T-helper 17 cell (primary cell): ENCODE measurements around the gene PALLD. TPM values are rescaled to one million over a fixed set of nuclear protein-coding genes. Genes with fewer than 3 reads are reported as not detected.

ENCODE experiments used
- ATAC-seq: fragments of 150-1000 bp; cut with Tn5 transposase; 2 replicates; pipeline ENCODE4 v1.10.0; 2021; ENCODE audit warnings: mild to moderate bottlenecking, moderate library complexity
- DNase-seq, 3 donors: peaks; one replicate each; pipeline versions ENCODE4 v3.0.0 to v3.0.0-alpha.2; 2020 to 2021
- H3K9me3 ChIP-seq: one replicate; pipeline ENCODE4 v1.7.0; 2013; ENCODE audit warnings: low read length, mild to moderate bottlenecking; ENCODE audit not compliant: control insufficient read depth, poor library complexity, severe bottlenecking
- H3K27ac Mint-ChIP-seq: one replicate; pipeline ENCODE4 v1.8.0; 2022; ENCODE audit warnings: mild to moderate bottlenecking, moderate library complexity, mixed read lengths
- H3K27me3 Mint-ChIP-seq: one replicate; pipeline ENCODE4 v1.8.0; 2022; ENCODE audit warnings: mixed read lengths
- H3K36me3 Mint-ChIP-seq: one replicate; pipeline ENCODE4 v1.8.0; 2022; ENCODE audit warnings: low read depth, mixed read lengths
- H3K4me1 Mint-ChIP-seq: one replicate; pipeline ENCODE4 v1.8.0; 2022; ENCODE audit warnings: mild to moderate bottlenecking, mixed read lengths
- H3K4me3 Mint-ChIP-seq: one replicate; pipeline ENCODE4 v1.8.0; 2022; ENCODE audit warnings: mild to moderate bottlenecking, moderate library complexity, mixed read lengths
- total RNA-seq, 4 donors: library from RNA in 2 of 4; stranded (reverse) in 2 of 4; gene quantifications; one replicate each; pipeline ENCODE4 v1.2.3 and lab custom pipeline; 2022 to 2026

The PALLD gene
- total RNA-seq, 2 donors from 2014 or later, result 0.26 to 0.67 TPM

DNA sequence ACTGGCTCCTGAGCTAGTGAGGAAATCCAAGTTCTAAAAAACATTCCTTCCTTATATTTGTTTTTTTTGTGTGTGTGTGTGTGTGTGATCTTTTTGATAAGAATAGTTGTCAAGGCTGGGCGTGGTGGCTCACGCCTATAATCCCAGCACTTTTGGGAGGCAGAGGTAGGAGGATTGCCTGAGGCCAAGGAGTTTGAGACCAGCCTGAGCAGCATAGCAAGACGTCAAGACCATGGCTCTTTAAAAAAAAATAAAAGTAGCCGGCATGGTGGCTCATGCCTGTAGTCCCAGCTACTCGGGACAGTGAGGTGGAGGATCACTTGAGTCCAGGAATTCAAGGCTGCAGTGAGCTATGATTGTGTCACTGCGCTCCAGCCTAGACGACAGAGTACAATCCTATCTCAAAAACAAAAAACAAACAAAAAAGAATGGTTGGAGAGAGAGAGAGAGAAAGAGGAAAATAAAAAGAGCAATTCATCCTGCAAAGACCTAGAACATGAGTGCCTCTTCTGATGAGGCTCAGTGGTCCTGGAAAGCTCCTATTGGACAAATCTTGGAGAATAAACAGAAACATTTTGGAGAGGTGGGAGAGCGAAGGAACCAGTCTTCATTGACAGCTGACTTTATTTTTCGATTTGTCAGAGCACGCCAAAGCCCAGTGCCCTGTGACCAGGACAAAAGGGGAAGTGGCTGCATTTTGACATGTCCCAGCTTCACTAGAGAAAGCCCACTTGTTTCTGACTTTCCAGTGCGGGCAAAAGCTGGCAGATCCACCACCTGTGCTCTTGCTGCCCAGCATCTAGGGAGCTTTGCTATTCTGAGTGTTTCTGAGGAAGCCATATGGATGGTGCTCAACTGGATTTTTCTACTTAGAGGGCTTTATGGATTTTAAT, 244.7 kb downstream of the PALLD start:
- no peak for ATAC-seq
- DNase-seq, result no peak
- no peaks in the 10 kb centered on the region for H3K4me1 Mint-ChIP-seq
- no peak overlapping the region for H3K27ac Mint-ChIP-seq
- no peak overlapping the region for H3K4me3 Mint-ChIP-seq
- H3K36me3 Mint-ChIP-seq, result no peaks in the 10 kb centered on the region
- peaks cover 30% of the 10 kb centered on the region for H3K27me3 Mint-ChIP-seq
- H3K9me3 ChIP-seq, result no peaks in the 10 kb centered on the region

DNA sequence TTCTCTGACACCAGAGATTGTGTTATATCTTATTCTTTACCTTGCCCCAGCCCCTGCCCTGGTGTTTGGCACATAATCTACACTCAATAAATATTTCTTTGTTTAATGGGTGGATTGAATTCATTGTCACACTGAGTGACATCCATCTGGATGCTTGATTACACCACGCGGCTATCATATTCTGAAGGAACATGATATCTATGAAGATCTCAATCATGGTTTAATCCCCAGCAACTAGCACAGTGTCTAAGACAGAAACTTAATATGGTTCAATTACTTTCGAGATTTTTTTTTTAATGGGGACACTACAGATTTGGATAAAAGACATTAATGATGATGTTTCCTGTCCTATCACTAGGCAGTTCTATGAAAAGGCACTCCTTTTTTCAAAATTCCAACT, 246.3 kb downstream of the PALLD start:
- no peak for DNase-seq
- Mint-ChIP-seq H3K36me3 (no peaks in the 10 kb centered on the region), H3K4me3 (no peak overlapping the region), H3K27me3 (peaks cover 36% of the 10 kb centered on the region), H3K4me1 (no peaks in the 10 kb centered on the region), H3K27ac (no peak overlapping the region)
- ATAC-seq, result no peak
- no peaks in the 10 kb centered on the region for H3K9me3 ChIP-seq

DNA sequence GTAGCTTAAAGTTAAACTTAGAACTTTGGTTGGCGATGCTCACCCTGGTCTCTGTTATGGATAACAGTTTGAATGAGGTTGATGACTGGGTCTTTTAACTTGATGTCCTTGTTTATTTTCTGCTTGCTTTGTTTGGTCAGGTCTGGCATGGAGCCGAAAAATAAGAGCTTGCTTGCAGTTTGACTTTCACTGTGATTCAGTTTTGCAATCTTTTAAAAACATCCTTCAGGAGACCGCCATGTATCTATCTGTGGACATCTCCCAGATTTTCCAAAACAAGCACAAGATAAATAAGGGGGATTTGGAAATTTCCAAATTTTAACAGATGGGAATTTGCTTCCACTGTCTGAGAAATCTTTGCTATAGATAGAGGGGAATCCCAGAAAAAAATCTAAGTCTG, 246.7 kb downstream of the PALLD start:
- Mint-ChIP-seq H3K4me3 (no peak overlapping the region), H3K36me3 (no peaks in the 10 kb centered on the region), H3K27me3 (peaks cover 36% of the 10 kb centered on the region), H3K27ac (no peak overlapping the region), H3K4me1 (no peaks in the 10 kb centered on the region)
- H3K9me3 ChIP-seq, result no peaks in the 10 kb centered on the region
- DNase-seq (no peak), ATAC-seq (no peak)

DNA sequence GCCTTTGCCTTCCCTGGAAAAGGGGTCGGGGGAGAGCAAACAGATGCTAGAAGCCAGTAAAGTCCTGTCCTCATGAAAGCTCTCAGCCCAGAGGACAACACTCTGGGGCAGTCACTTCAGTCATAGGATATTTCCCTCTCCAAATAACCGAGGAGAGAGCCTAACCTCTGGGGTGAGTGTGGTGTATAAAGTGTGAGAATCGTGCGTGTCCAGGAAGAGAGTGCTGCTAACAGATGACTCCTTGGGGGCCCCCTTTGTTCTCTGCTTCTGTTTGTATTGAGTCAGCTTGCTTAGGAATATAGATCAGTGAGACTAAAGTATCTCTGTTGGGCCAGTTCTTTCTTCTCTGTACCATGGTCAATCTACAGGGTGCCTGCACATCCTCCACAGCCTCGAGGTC, 247.2 kb downstream of the PALLD start:
- ATAC-seq (no peak), DNase-seq (no peak)
- no peaks in the 10 kb centered on the region for H3K4me1 Mint-ChIP-seq
- no peaks in the 10 kb centered on the region for H3K9me3 ChIP-seq
- H3K27ac Mint-ChIP-seq, result no peak overlapping the region
- no peak overlapping the region for H3K4me3 Mint-ChIP-seq
- no peaks in the 10 kb centered on the region for H3K36me3 Mint-ChIP-seq
- peaks cover 35% of the 10 kb centered on the region for H3K27me3 Mint-ChIP-seq

DNA sequence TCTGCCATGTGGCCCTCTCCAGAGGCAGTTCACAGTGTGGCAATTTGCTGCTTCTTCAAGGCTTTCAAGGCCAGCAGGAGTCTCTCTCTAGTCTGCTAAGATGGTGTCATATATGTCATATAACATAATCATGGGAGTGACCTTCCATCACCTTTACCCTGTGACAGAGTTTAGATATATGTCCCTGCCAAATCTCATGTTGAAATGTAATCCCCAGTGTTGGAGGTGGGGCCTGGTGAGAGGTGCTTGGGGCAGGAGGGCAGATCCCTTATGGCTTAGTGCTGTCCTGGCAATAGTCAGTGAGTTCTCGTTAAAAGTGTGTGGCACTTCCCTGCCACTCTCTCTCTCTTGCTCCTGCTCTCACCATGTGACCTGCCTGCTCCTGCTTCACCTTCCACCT, 252.0 kb downstream of the PALLD start:
- no peaks in the 10 kb centered on the region for H3K36me3 Mint-ChIP-seq
- no peak overlapping the region for H3K4me3 Mint-ChIP-seq
- DNase-seq, result no peak

DNA sequence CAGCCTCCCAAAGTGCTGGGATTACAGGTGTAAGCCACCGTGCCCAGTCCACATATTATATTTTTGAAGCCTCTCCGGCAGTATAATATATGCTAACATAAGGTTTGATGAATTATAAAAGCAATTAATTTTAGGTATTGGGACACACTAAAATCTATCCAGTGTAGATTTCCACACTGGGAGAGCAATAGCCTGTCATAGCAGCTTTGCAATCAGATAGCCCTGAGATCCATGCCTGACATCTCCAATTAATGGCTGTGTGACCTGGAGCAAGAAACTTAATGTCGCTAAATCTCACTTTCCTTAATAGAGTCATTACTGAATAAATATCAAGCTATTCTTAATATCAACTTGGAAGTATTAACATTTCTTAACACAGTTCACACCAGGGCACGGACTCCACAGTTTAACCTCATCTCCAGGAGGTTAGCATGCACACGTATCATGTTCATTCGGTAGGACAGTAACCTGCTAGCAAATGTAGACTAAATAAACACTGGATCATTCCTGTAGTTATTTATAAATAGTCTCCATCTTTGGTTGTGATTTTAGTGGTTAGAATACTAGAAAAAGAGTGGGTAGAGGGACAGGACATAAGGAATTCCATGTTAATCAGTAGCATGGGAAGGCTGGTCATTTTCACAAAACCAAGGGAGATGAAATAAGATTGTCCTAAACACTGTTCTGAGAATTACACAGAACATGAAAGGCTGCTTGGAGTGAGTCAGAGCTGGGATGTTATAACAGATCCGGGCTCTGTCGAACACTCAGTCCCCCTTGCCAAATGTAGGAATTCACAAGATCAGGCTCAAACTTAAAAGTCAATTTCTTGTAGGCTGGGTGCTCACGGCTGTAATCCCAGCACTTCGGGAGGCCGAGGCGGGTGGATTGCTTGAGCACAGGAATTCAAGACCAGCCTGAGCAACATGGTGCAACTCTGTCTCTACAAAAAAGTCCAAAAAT, 254.7 kb downstream of the PALLD start:
- Mint-ChIP-seq H3K4me3 (no peak overlapping the region), H3K27ac (no peak overlapping the region), H3K36me3 (no peaks in the 10 kb centered on the region), H3K27me3 (peaks cover 16% of the 10 kb centered on the region), H3K4me1 (no peaks in the 10 kb centered on the region)
- no peak for DNase-seq
- no peak for ATAC-seq
- no peaks in the 10 kb centered on the region for H3K9me3 ChIP-seq

More for the DNA sequence above, 252.0 kb downstream of the PALLD start:
- H3K27me3 Mint-ChIP-seq, result peaks cover 13% of the 10 kb centered on the region
- no peaks in the 10 kb centered on the region for H3K9me3 ChIP-seq
- no peaks in the 10 kb centered on the region for H3K4me1 Mint-ChIP-seq
- H3K27ac Mint-ChIP-seq, result no peak overlapping the region
- ATAC-seq, result no peak

DNA sequence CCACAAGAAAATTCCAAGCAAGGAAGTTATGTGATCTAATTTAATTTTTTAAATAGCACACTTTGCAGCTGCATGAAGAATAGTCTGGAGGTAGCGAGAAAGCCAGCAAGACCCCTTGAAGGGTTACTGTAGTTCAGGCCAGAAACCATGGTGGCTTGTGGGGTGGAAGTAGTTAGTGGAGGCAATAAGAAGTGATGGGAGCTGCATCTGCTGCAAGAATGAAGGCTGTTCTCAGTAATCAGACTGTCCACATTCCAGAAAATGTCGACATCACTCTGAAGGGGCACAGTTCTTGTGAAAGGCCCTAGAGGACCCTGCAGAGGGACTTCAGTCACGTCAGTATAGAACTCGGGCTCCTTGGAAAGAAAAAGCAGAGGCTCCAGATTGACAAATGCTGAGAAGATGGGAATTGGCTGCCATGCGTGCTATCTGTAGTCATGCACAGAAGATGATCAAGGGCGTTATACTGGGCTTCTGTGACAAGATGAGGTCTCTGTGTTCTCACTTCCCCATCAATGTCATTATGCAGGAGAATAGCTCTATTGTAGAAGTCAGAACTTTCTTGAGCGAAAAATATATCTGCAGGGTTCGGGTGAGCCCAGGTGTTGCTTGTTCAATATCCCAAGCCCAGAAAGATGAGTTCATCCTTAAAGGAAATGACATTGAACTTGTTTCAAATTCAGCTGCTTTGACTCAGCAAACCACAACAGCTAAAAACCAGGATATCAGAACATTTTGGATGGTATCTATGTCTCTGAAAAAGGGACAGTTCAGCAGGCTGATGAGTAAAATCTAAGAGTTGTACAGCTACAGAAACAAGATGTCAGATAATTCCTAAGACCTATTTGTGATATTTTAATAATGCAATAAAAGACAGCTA, 259.0 kb downstream of the PALLD start:
- no peak for ATAC-seq
- DNase-seq, result no peak

DNA sequence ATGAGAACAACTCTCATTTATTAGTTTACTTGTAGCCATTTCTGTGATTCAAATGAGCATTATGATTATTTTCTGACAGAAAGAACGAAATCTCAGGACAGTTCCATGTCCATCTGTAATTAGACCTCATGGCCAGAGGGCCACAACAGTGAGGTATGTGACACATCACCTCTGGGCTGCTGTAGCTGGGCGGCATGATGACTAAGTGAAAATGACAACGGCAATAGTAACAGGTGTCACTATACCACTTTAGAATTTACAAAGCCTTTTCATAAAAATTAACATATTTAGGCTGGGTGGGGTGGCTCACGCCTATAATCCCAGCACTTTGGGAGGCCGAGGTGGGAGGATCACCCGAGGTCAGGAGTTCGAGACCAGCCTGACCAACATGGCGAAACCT, 260.6 kb downstream of the PALLD start:
- H3K36me3 Mint-ChIP-seq, result no peaks in the 10 kb centered on the region
- H3K4me3 Mint-ChIP-seq, result no peak overlapping the region
- ATAC-seq (no peak), DNase-seq (no peak)
- H3K9me3 ChIP-seq, result no peaks in the 10 kb centered on the region
- H3K27ac Mint-ChIP-seq, result no peak overlapping the region
- H3K4me1 Mint-ChIP-seq, result no peaks in the 10 kb centered on the region
- H3K27me3 Mint-ChIP-seq, result peaks cover 13% of the 10 kb centered on the region

More for the DNA sequence above, 259.0 kb downstream of the PALLD start:
- Mint-ChIP-seq H3K36me3 (no peaks in the 10 kb centered on the region), H3K4me3 (no peak overlapping the region), H3K27me3 (peaks cover 13% of the 10 kb centered on the region), H3K4me1 (no peaks in the 10 kb centered on the region), H3K27ac (no peak overlapping the region)
- H3K9me3 ChIP-seq, result no peaks in the 10 kb centered on the region

DNA sequence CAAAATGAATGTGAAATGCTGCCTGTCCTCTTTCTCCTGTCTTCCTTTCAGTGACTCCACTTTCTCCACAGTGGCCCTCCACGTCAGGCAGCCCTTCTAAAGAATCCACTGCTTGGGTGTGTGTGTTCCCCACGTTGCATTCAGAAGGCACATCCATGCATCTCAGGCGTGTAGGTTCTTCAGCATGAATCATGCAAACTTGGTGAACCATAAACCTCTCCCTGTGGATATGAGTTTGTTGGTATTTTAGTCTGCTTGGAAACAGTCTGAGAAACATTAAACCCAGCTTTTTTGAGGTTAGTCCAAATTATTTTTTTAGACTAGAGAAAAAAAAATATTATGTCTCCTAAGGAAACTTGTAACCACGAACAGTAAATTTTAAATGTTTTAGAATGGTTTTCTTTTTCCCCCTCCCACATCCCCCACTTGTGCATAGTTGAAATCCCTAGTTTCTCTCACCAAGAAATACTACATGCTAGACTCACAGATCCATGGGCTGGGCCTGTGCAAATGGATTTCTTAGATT, 261.6 kb downstream of the PALLD start:
- Mint-ChIP-seq H3K4me3 (no peak overlapping the region), H3K27me3 (peaks cover 13% of the 10 kb centered on the region), H3K27ac (no peak overlapping the region), H3K36me3 (no peaks in the 10 kb centered on the region), H3K4me1 (no peaks in the 10 kb centered on the region)
- no peak for DNase-seq
- H3K9me3 ChIP-seq, result no peaks in the 10 kb centered on the region
- no peak for ATAC-seq

DNA sequence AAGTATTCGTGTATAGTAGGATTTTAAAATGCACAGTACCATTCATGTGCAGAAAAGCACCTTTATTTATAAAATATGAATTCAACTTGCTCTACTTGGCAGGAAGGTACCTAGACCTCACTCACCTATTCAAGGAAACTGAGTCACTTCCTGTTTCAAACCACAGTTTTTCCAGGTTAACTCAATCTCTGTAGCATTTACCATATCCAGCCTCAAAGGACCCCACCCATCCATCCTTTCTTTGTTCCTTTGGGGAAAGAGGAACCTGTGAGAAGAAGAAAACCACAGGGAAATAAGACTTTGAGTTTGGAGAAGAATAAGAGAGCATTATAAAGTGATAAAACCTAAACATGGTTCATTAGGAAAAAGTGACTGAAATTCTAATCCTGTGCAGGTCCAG, 262.5 kb downstream of the PALLD start:
- H3K36me3 Mint-ChIP-seq, result no peaks in the 10 kb centered on the region
- DNase-seq (no peak), ATAC-seq (no peak)
- peaks cover 13% of the 10 kb centered on the region for H3K27me3 Mint-ChIP-seq
- no peaks in the 10 kb centered on the region for H3K9me3 ChIP-seq
- no peak overlapping the region for H3K4me3 Mint-ChIP-seq
- H3K27ac Mint-ChIP-seq, result no peak overlapping the region
- H3K4me1 Mint-ChIP-seq, result no peaks in the 10 kb centered on the region

DNA sequence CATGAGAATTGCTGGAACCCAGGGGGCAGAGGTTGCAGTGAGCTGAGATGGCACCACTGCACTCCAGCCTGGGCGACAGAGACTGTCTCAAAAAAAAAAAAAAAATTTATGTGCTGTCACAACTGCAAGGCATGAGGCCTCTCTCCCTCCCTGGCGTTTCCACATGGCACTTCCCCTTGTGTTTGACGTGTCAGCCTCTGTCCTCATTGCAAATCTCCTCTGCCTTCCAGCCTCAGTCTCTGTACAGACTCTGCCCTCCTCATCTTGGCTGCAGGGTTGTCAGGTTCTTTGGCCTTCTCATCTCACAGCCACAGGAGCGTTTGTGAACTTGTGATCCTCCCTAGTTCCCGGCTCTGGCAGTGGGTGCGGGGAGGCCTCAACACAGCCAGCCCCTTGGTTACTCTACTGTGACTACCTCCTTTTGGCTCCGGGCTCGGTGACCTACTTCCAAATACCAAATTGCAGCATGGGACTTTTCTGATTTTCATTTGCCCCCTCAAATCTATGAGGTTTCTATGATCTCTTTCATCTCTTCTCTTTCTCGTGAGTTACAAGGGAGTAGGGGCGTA, 263.2 kb downstream of the PALLD start:
- no peaks in the 10 kb centered on the region for H3K4me1 Mint-ChIP-seq
- no peaks in the 10 kb centered on the region for H3K36me3 Mint-ChIP-seq
- peaks cover 13% of the 10 kb centered on the region for H3K27me3 Mint-ChIP-seq
- H3K27ac Mint-ChIP-seq, result peak overlapping the region; percentile 30
- DNase-seq (no peak), ATAC-seq (no peak)
- no peak overlapping the region for H3K4me3 Mint-ChIP-seq
- no peaks in the 10 kb centered on the region for H3K9me3 ChIP-seq

DNA sequence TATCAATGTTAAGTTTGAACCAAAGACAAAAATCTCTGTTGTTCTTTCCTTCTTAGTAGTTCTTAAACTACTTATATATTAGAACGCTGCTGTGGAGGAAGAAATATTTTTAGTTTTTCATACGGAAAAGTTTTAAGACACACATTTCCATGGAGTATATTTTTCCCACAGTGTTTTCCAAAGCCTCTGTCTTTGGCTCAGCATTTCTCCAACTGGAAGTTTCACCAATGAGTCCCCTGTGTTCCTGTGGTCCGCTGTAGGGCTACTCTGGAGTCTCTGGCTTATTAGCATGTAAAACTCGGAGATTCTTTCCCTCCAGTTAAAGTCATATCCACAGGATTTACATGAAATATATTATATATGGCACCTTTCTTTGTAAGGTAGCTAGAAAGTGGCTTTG, 264.2 kb downstream of the PALLD start:
- no peak for ATAC-seq
- H3K4me1 Mint-ChIP-seq, result no peaks in the 10 kb centered on the region
- DNase-seq, result no peak
- peaks cover 14% of the 10 kb centered on the region for H3K27me3 Mint-ChIP-seq
- no peak overlapping the region for H3K4me3 Mint-ChIP-seq
- no peak overlapping the region for H3K27ac Mint-ChIP-seq
- no peaks in the 10 kb centered on the region for H3K36me3 Mint-ChIP-seq
- H3K9me3 ChIP-seq, result no peaks in the 10 kb centered on the region
